Panc1 (cell line): ENCODE data around the gene GCSAM. TPM values are rescaled to one million over a fixed set of nuclear protein-coding genes. Genes with fewer than 3 reads are reported as not detected.

Experiments used
- ATAC-seq: fragments of 200-7000 bp; cut with Tn5 transposase; 2 replicates; pipeline ENCODE4 v1.9.1; 2020; ENCODE audit warnings: mild to moderate bottlenecking, moderate library complexity
- BruUV-seq: library from RNA; stranded (reverse); fragments of 400-500 nt; replicated peaks from 2 replicates; lab custom pipeline; 2021; lab: Mats Ljungman, UMichigan
- CTCF ChIA-PET: fragments of 300-600 bp; sonication (Branson Sonifier 250); formaldehyde crosslinking; loops from one replicate; lab custom pipeline; 2022; ENCODE audit warnings: antibody characterized with exemption; lab: Charles Lee
- POLR2A ChIA-PET: fragments of 300-600 bp; sonication (Branson Sonifier 250); formaldehyde crosslinking; loops from one replicate; lab custom pipeline; 2022; ENCODE audit warnings: antibody characterized with exemption; lab: Charles Lee
- DNase-seq: peaks from one replicate; pipeline ENCODE4 v3.0.0-alpha.2; 2010; ENCODE audit warnings: low read depth, low spot score
- H3K27ac ChIP-seq: 2 replicates; pipeline ENCODE4 v1.5.1; 2011; ENCODE audit warnings: mild to moderate bottlenecking, low read length, inconsistent platforms
- H3K27me3 ChIP-seq: fragments of 200-500 bp; sonication (Bioruptor generic); 2 replicates; pipeline ENCODE4 v1.6.0; 2014; ENCODE audit warnings: low read length, inconsistent platforms; ENCODE audit not compliant: control insufficient read depth, insufficient read depth
- H3K36me3 ChIP-seq: fragments of 200-500 bp; sonication (Bioruptor generic); 2 replicates; pipeline ENCODE4 v1.5.1; 2014; ENCODE audit warnings: inconsistent platforms, mild to moderate bottlenecking, low read length, moderate library complexity; ENCODE audit not compliant: control insufficient read depth, insufficient read depth
- H3K4me1 ChIP-seq: 2 replicates; pipeline ENCODE4 v1.5.1; 2011; ENCODE audit warnings: inconsistent platforms, mild to moderate bottlenecking, low read length, moderate library complexity; ENCODE audit not compliant: control insufficient read depth, insufficient read depth
- H3K4me3 ChIP-seq, 2 experiments: 2 replicates each; pipeline ENCODE4 v1.5.1; 2011 to 2012; ENCODE audit warnings: low read depth in 2 of 2, low read length in 2 of 2, mild to moderate bottlenecking in 2 of 2, inconsistent platforms in 1 of 2, moderate library complexity in 1 of 2
- H3K9me3 ChIP-seq: fragments of 200-500 bp; sonication (Bioruptor generic); 2 replicates; pipeline ENCODE4 v1.5.1; 2014; ENCODE audit warnings: low read depth, mild to moderate bottlenecking, inconsistent platforms, low read length, moderate library complexity; ENCODE audit not compliant: control insufficient read depth, insufficient read depth
- POLR2AphosphoS5 ChIP-seq: IDR thresholded peaks from 2 replicates; pipeline ENCODE4 v1.6.1; 2012; ENCODE audit warnings: mild to moderate bottlenecking, low read depth, low read length, moderate library complexity
- SIN3A ChIP-seq: IDR thresholded peaks from 2 replicates; pipeline ENCODE4 v1.6.1; 2012; ENCODE audit warnings: low read depth, mild to moderate bottlenecking, low read length, moderate library complexity, borderline replicate concordance; ENCODE audit not compliant: insufficient read depth
- TCF7L2 ChIP-seq: IDR thresholded peaks from 2 replicates; pipeline ENCODE4 v1.6.1; 2011; ENCODE audit warnings: mild to moderate bottlenecking, low read depth, low read length, inconsistent platforms
- in situ Hi-C: cut with HindIII; loops from 2 replicates; pipeline ENCODE4 v1.10.0; 2016; ENCODE audit warnings: low sequenced_read_pairs, low pct_unique_long_range_greater_than_20kb
- intact Hi-C: fragments of 100-400 bp; cut with micrococcal nuclease; formaldehyde crosslinking; loops from one replicate; pipeline ENCODE4 v1.10.0; 2022; ENCODE audit not compliant: unreplicated experiment
- total RNA-seq: library from RNA; stranded (reverse); gene quantifications from one replicate; pipeline ENCODE4 v1.2.1, GENCODE V29; 2021; ENCODE audit not compliant: unreplicated experiment
- TF ChIP-seq, protein P1 (sequence below), 2 experiments: IDR thresholded peaks; 2 replicates each; pipeline ENCODE4 v1.6.1; 2011 to 2012; ENCODE audit warnings: low read depth in 2 of 2, control low read depth in 1 of 2, low read length in 1 of 2, mild to moderate bottlenecking in 1 of 2, moderate library complexity in 1 of 2; ENCODE audit not compliant: insufficient read depth in 1 of 2
- TF ChIP-seq, protein P2 (sequence below): fragments of 450-650 bp; IDR thresholded peaks from 2 replicates; pipeline ENCODE4 v1.5.1; 2017; ENCODE audit warnings: mild to moderate bottlenecking

Gene GCSAM
- total RNA-seq, 1 experiment from 2014 or later, result 0.08 TPM

DNA sequence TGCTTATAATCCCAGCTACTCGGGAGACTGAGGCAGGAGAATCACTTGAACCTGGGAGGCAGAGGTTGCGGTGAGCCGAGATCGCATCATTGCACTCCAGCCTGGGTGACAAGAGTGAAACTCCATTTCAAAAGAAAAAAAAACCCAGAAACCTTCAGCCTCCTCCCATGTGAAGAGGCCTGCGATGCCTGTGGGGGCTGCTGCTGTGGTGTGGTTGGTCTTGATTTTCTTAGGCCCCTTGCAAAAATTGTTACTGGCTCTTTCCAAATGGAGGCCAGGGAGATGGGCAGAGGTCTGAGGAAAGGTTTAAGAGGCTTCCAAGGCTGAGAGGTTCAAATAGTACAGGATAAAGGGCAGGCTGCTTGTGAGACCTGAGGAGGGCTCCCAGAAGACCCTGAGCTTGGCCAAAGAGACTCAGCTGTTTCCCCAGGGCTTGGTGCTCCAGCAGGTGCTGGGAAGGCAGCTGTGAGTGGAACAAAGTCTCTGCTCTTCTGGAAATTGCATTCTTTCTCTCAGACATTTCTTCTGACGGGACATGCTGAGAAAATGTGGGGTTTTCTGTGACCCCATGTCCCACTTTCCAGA is 18.4 kb downstream of the GCSAM start:
- CTCF ChIA-PET, result no interaction called here
- no peaks in the 10 kb centered on the region for H3K4me1 ChIP-seq
- BruUV-seq, result no TSS peak
- in situ Hi-C loops, result no loop called here
- no peaks in the 10 kb centered on the region for H3K36me3 ChIP-seq
- ATAC-seq (no peak), DNase-seq (no peak)
- H3K9me3 ChIP-seq, result no peaks in the 10 kb centered on the region
- intact Hi-C loops, result no loop called here
- no peak overlapping the region for H3K27ac ChIP-seq
- H3K27me3 ChIP-seq, result no peaks in the 10 kb centered on the region
- no peak overlapping the region for H3K4me3 ChIP-seq
- TF ChIP-seq SIN3A, result no peak
- no peak for TF ChIP-seq POLR2AphosphoS5
- TF ChIP-seq, protein P1, sequence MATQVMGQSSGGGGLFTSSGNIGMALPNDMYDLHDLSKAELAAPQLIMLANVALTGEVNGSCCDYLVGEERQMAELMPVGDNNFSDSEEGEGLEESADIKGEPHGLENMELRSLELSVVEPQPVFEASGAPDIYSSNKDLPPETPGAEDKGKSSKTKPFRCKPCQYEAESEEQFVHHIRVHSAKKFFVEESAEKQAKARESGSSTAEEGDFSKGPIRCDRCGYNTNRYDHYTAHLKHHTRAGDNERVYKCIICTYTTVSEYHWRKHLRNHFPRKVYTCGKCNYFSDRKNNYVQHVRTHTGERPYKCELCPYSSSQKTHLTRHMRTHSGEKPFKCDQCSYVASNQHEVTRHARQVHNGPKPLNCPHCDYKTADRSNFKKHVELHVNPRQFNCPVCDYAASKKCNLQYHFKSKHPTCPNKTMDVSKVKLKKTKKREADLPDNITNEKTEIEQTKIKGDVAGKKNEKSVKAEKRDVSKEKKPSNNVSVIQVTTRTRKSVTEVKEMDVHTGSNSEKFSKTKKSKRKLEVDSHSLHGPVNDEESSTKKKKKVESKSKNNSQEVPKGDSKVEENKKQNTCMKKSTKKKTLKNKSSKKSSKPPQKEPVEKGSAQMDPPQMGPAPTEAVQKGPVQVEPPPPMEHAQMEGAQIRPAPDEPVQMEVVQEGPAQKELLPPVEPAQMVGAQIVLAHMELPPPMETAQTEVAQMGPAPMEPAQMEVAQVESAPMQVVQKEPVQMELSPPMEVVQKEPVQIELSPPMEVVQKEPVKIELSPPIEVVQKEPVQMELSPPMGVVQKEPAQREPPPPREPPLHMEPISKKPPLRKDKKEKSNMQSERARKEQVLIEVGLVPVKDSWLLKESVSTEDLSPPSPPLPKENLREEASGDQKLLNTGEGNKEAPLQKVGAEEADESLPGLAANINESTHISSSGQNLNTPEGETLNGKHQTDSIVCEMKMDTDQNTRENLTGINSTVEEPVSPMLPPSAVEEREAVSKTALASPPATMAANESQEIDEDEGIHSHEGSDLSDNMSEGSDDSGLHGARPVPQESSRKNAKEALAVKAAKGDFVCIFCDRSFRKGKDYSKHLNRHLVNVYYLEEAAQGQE (IDR thresholded peaks at IDR 0.05; ENCODE audit: insufficient read depth in 1 of 2, low read depth in 2 of 2, low read length in 1 of 2), result no peak
- TF ChIP-seq, protein P2, sequence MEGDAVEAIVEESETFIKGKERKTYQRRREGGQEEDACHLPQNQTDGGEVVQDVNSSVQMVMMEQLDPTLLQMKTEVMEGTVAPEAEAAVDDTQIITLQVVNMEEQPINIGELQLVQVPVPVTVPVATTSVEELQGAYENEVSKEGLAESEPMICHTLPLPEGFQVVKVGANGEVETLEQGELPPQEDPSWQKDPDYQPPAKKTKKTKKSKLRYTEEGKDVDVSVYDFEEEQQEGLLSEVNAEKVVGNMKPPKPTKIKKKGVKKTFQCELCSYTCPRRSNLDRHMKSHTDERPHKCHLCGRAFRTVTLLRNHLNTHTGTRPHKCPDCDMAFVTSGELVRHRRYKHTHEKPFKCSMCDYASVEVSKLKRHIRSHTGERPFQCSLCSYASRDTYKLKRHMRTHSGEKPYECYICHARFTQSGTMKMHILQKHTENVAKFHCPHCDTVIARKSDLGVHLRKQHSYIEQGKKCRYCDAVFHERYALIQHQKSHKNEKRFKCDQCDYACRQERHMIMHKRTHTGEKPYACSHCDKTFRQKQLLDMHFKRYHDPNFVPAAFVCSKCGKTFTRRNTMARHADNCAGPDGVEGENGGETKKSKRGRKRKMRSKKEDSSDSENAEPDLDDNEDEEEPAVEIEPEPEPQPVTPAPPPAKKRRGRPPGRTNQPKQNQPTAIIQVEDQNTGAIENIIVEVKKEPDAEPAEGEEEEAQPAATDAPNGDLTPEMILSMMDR, result no peak
- POLR2A ChIA-PET, result no interaction called here

DNA sequence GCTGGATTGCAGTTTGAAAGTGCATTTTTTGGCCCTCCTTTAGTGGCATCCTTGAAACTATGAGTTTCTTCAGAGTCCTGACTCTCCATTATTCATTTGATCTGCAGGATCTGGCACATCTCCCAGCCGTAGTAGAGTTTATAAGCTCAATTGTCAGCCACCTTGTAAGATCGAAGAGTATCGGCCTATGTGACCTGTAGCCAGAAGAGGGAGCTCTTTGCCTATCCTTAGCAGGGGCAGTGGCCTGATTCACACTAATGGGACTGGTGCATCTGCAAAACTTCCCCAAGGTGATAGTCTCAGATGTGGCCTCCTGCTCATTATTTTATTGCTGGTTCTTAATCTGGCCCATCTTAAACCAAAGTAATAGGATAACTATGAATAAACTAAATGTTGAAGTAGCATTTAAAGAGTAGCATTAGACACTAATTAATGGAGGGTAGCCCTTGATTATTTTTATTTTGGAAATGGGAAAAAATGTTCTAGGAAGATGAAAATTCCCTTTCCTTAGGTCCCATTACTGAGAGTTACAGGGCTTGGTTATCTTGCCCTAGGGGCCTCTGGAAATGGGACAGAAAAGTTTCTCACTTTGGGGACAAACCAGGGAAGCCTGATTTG is 21.2 kb downstream of the GCSAM start:
- H3K4me3 ChIP-seq, result no peak overlapping the region
- H3K4me1 ChIP-seq, result no peaks in the 10 kb centered on the region
- ChIA-PET CTCF (interaction anchor here (0.6 to 1.1 kb wide), 6 partner anchors 14 to 431 kb away, joined by 3 to 4 read pairs (median 4); partner anchors contain the start of gene GCSAM), POLR2A (no interaction called here)
- in situ Hi-C loops (no loop called here), intact Hi-C loops (no loop called here)
- TF ChIP-seq, protein P2, result peak; percentile 86
- no peak for TF ChIP-seq TCF7L2
- H3K36me3 ChIP-seq, result no peaks in the 10 kb centered on the region
- no peaks in the 10 kb centered on the region for H3K9me3 ChIP-seq
- no peaks in the 10 kb centered on the region for H3K27me3 ChIP-seq
- H3K27ac ChIP-seq, result no peak overlapping the region
- peak; percentile 46 for DNase-seq
- no TSS peak for BruUV-seq
- peak; percentile 94 for ATAC-seq
